Measurements from ENCODE around the gene AUNIP.

AUNIP gene

GRCh38 chr1:25786887-25787759, 72.1 kb downstream of the AUNIP start:
- DNase-seq, result no peak

- no peak for DNase-seq
These were observed 73.8 kb downstream of the AUNIP start for GRCh38 chr1:25785333-25786067.

DNA sequence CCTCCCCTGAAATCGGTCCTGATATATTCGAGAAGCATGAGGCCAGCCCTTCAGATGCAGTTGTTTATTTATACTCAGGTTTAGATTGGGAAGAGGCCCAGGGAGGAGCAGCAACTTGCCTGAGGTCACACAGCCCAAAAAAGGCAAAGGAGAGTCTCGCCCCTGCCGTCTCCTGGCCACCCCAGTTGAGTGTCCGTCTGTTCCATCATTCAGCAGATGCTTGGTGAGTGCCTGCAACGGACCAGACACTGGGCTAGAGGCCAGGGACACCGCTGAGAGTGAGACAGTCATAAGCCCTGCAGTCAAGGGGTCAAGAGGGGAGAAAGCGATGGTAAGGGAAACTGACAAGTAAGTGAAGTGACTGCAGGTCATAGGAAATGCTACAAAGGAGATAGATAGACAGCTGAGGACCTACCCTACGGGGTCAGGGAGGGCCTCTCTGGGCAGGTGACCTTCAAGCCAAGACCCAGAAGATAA, 74.6 kb downstream of the AUNIP start:
- no peak for DNase-seq

Measured in NCI-H524 treated with DMSO at 0.1 percent for 48 hours (cell line).